Measurements from ENCODE around the gene SDC1. TPM values are rescaled to one million over a fixed set of nuclear protein-coding genes. Genes with fewer than 3 reads are reported as not detected.

SDC1 gene
- total RNA-seq, 2 experiments from 2014 or later, result 0.10 TPM; not detected in 1

DNA sequence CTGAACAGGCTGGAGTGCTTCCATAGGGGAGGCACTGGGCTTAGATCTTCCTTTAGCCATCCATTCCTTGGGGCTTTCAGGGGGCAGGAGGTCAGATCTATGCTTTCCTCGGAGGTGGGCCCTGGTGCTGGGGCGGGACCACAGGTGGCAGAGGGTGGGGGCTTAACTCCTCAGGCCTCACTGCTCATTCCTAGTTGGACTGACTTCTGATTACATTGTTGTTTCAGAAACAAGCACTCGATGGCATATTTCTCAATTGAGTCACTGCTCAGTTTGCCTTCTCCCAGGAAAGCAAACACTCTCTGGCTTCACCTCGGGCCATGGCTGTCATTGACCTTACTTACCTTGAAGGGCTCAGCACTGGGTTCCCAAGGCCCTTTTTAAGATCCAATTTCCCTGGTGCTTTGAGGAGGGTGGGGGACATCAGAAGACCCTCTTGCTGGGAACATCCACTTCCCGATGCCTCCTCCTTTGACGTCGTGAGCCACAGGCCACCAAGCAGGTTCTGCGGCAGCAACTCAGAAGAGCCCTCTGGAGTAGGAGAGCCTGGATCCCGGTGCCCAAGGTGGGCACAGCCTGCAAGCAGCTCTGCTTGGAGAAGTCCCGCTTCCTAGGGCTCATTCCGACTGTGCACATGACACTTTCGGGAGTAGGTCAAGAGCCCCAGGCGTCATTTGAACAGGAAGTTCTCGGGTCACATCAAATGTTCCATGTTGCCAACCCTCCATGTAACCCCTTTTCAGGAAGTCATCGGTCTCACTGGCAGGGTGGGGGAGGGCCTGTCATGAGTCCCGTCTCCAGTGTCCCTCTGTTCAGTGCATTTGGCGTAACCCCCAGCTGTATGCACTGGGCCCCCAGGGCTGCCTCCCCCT, 40.6 kb downstream of the SDC1 start:
- Histone ChIP-seq H2AFZ (ENCODE audit: low read length) (no peak overlapping the region), H3K4me1 (ENCODE audit: insufficient read depth, low read length, poor library complexity, severe bottlenecking) (no peaks in the 10 kb centered on the region), H3K4me3 (ENCODE audit: low read depth, low read length, poor library complexity, severe bottlenecking) (no peak overlapping the region), H3K9me3 (ENCODE audit: low read length) (no peaks in the 10 kb centered on the region), H3K36me3 (ENCODE audit: insufficient read depth, low read length) (no peaks in the 10 kb centered on the region), H4K20me1 (ENCODE audit: insufficient read depth, low read length) (no peaks in the 10 kb centered on the region), H3K79me2 (ENCODE audit: insufficient read depth, low read depth, low read length) (no peaks in the 10 kb centered on the region), H3K27ac (ENCODE audit: low read depth, low read length, poor library complexity, severe bottlenecking) (no peak overlapping the region), H3K4me2 (ENCODE audit: low read length) (no peak overlapping the region), H3K9me2 (ENCODE audit: insufficient read depth, low read length) (no peaks in the 10 kb centered on the region)
- TF ChIP-seq, protein P1, sequence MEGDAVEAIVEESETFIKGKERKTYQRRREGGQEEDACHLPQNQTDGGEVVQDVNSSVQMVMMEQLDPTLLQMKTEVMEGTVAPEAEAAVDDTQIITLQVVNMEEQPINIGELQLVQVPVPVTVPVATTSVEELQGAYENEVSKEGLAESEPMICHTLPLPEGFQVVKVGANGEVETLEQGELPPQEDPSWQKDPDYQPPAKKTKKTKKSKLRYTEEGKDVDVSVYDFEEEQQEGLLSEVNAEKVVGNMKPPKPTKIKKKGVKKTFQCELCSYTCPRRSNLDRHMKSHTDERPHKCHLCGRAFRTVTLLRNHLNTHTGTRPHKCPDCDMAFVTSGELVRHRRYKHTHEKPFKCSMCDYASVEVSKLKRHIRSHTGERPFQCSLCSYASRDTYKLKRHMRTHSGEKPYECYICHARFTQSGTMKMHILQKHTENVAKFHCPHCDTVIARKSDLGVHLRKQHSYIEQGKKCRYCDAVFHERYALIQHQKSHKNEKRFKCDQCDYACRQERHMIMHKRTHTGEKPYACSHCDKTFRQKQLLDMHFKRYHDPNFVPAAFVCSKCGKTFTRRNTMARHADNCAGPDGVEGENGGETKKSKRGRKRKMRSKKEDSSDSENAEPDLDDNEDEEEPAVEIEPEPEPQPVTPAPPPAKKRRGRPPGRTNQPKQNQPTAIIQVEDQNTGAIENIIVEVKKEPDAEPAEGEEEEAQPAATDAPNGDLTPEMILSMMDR (conservative IDR thresholded peaks at IDR 0.05; ENCODE audit: low read length), result no peak
- TF ChIP-seq EZH2phosphoT487 (IDR thresholded peaks at IDR 0.05; ENCODE audit: borderline replicate concordance, low read depth, low read length), result no peak
- BruUV-seq (replicated peaks), result no TSS peak
- no peak for DNase-seq (ENCODE audit: low spot score)
- ChIA-PET POLR2A (no interaction called here), CTCF (ENCODE audit: unreplicated experiment) (no interaction called here)
- intact Hi-C loops (cut with micrococcal nuclease; ENCODE audit: unreplicated experiment), result no loop called here

DNA sequence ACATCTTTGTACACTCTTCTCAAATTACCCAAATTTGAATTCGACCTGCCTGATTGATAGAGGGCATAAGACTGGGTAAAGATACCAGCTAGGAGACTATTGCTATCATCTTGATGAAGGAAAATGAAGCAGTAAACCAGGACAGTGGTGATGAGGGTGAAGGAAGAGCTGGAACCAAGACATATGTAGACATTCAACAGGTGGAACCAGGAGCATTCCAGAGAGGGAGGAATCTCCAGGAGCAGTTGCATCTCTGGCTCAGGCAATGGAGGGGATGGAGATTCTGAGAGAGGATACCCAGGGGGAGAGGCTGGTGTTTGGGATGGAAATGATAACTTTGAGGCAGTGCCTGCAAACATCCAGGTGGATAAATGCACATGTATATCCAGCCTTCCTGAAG, 41.6 kb downstream of the SDC1 start:
- Histone ChIP-seq H3K36me3 (ENCODE audit: insufficient read depth, low read length) (no peaks in the 10 kb centered on the region), H3K79me2 (ENCODE audit: insufficient read depth, low read depth, low read length) (no peaks in the 10 kb centered on the region), H3K4me1 (ENCODE audit: insufficient read depth, low read length, poor library complexity, severe bottlenecking) (no peaks in the 10 kb centered on the region), H3K9me2 (ENCODE audit: insufficient read depth, low read length) (no peaks in the 10 kb centered on the region), H3K9me3 (ENCODE audit: low read length) (no peaks in the 10 kb centered on the region), H2AFZ (ENCODE audit: low read length) (no peak overlapping the region), H3K4me3 (ENCODE audit: low read depth, low read length, poor library complexity, severe bottlenecking) (no peak overlapping the region), H3K4me2 (ENCODE audit: low read length) (no peak overlapping the region), H4K20me1 (ENCODE audit: insufficient read depth, low read length) (no peaks in the 10 kb centered on the region), H3K27ac (ENCODE audit: low read depth, low read length, poor library complexity, severe bottlenecking) (no peak overlapping the region)
- DNase-seq (ENCODE audit: low spot score), result no peak
- intact Hi-C loops (cut with micrococcal nuclease; ENCODE audit: unreplicated experiment), result no loop called here
- TF ChIP-seq, protein P1 (conservative IDR thresholded peaks at IDR 0.05; ENCODE audit: low read length), result no peak
- no peak for TF ChIP-seq EZH2phosphoT487 (IDR thresholded peaks at IDR 0.05; ENCODE audit: borderline replicate concordance, low read depth, low read length)
- POLR2A ChIA-PET, result no interaction called here
- BruUV-seq (replicated peaks), result no TSS peak
- CTCF ChIA-PET (ENCODE audit: unreplicated experiment), result no interaction called here

DNA sequence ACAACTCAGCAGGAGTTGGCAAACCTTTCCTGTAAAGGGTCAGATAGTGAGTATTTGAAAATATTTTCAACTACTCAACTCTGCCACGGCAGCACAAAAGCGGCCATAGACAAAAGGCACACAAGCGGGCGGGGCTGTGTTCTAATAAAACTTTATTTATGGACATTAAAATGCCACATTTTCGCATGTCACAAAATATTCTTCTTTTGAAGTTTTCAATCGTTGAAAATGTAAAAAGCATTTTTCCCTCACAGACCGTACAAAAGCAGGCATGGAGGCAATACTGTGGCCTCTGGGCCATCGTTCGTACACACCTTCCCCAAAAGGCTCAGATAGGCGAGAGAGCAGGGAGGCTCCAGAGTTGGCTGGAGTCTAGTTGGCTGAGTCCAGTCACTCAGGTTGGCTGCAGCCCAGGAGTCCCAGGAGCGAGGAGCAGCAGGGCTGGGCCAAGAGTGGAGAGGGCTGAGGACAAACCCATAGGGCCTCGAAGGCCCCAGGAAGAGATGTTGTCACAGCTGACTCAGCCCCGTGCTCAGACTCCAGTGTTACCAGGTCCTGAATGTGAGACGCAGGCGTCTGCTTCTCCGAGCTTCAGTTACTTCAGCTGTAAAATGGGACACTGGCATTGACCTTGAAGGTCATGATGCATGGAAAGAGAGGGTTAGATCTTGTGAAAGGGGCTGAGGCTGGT, 42.5 kb downstream of the SDC1 start:
- no peaks in the 10 kb centered on the region for H3K9me2 ChIP-seq (ENCODE audit: insufficient read depth, low read length)
- no peak overlapping the region for H2AFZ ChIP-seq (ENCODE audit: low read length)
- H3K79me2 ChIP-seq (ENCODE audit: insufficient read depth, low read depth, low read length), result no peaks in the 10 kb centered on the region
- no peak overlapping the region for H3K4me3 ChIP-seq (ENCODE audit: low read depth, low read length, poor library complexity, severe bottlenecking)
- H3K36me3 ChIP-seq (ENCODE audit: insufficient read depth, low read length), result no peaks in the 10 kb centered on the region
- TF ChIP-seq, protein P1 (conservative IDR thresholded peaks at IDR 0.05; ENCODE audit: low read length), result no peak
- no peak for TF ChIP-seq EZH2phosphoT487 (IDR thresholded peaks at IDR 0.05; ENCODE audit: borderline replicate concordance, low read depth, low read length)
- POLR2A ChIA-PET, result no interaction called here
- H3K27ac ChIP-seq (ENCODE audit: low read depth, low read length, poor library complexity, severe bottlenecking), result no peak overlapping the region
- intact Hi-C loops (cut with micrococcal nuclease; ENCODE audit: unreplicated experiment), result no loop called here
- no peaks in the 10 kb centered on the region for H4K20me1 ChIP-seq (ENCODE audit: insufficient read depth, low read length)
- no peak overlapping the region for H3K4me2 ChIP-seq (ENCODE audit: low read length)
- H3K4me1 ChIP-seq (ENCODE audit: insufficient read depth, low read length, poor library complexity, severe bottlenecking), result no peaks in the 10 kb centered on the region
- CTCF ChIA-PET (ENCODE audit: unreplicated experiment), result no interaction called here
- DNase-seq (ENCODE audit: low spot score), result no peak
- no peaks in the 10 kb centered on the region for H3K9me3 ChIP-seq (ENCODE audit: low read length)
- no TSS peak for BruUV-seq (replicated peaks)
